IPS-18a (cell line): ENCODE data around the gene MRGPRG.
"Not testable (repeated sequence)": the region's sequence is repeated elsewhere in the genome, so short reads cannot be mapped to it uniquely, and the experiment has no call there.

Experiments used
- H3K27ac ChIP-seq: one replicate; pipeline ENCODE4 v1.5.1; 2013; ENCODE audit warnings: low read length
- H3K27me3 ChIP-seq: one replicate; pipeline ENCODE4 v1.6.1; 2013; ENCODE audit warnings: mild to moderate bottlenecking, low read length; ENCODE audit not compliant: control insufficient read depth, insufficient read depth
- H3K36me3 ChIP-seq: one replicate; pipeline ENCODE4 v1.6.1; 2013; ENCODE audit warnings: low read depth, low read length; ENCODE audit not compliant: control insufficient read depth
- H3K4me1 ChIP-seq: one replicate; pipeline ENCODE4 v1.6.1; 2013; ENCODE audit warnings: low read depth, low read length; ENCODE audit not compliant: control insufficient read depth
- H3K4me3 ChIP-seq: one replicate; pipeline ENCODE4 v1.5.1; 2013; ENCODE audit warnings: low read length
- H3K9ac ChIP-seq: one replicate; pipeline ENCODE4 v1.6.1; 2013; ENCODE audit warnings: mild to moderate bottlenecking, low read length, moderate library complexity
- H3K9me3 ChIP-seq: one replicate; pipeline ENCODE4 v1.6.1; 2013; ENCODE audit warnings: low read depth, low read length; ENCODE audit not compliant: control insufficient read depth

The MRGPRG gene

GRCh38 chr11:3218483-3219280, at the start of gene MRGPRG:
TSS of gene MRGPRG (minus strand) at chr11:3218813. CDS start at chr11:3218813, 0 bp downstream.
- H3K27ac ChIP-seq = no peak within 1 kb of the TSS
- H3K9me3 ChIP-seq = no peaks in the 10 kb centered on the region
- no peak within 1 kb of the TSS for H3K9ac ChIP-seq
- H3K4me1 ChIP-seq = no peaks in the 10 kb centered on the region
- H3K27me3 ChIP-seq = peaks cover 6% of the 10 kb centered on the region
- H3K36me3 ChIP-seq = no peaks in the 10 kb centered on the region
- H3K4me3 ChIP-seq = no peak within 1 kb of the TSS

GRCh38 chr11:3262548-3262947, 43.9 kb upstream of the MRGPRG start:
- H3K9me3 ChIP-seq, H3K36me3 ChIP-seq, H3K4me3 ChIP-seq, H3K27me3 ChIP-seq, H3K27ac ChIP-seq, H3K9ac ChIP-seq, H3K4me1 ChIP-seq: not testable (repeated sequence)

DNA sequence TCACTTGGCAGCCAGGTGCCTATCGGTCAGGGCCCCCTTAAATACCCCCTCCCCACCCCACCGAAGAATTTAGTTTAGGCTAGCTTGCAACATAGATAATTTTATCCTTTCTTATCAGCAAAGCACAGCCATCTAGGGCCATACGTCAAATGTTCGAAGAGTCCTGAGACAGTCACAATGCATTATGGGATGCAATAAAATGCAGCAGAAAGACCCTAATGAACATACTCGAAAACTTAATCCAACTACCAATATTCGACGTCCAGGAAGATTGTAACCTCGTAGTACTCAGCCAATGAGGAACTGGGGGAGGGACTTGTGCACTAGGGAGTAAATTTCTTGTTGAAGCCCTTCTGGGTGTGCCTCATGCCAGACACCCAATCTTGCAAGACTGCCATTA, 43.2 kb upstream of the MRGPRG start:
- H3K27me3 ChIP-seq, H3K4me1 ChIP-seq, H3K36me3 ChIP-seq, H3K9ac ChIP-seq, H3K27ac ChIP-seq, H3K4me3 ChIP-seq, H3K9me3 ChIP-seq: not testable (repeated sequence)

- not testable (repeated sequence) for H3K4me3 ChIP-seq, H3K9ac ChIP-seq, H3K36me3 ChIP-seq, H3K27me3 ChIP-seq, H3K9me3 ChIP-seq, H3K4me1 ChIP-seq, H3K27ac ChIP-seq
Measured at GRCh38 chr11:3257509-3257908, 38.9 kb upstream of the MRGPRG start.

- not testable (repeated sequence) for H3K27me3 ChIP-seq, H3K4me3 ChIP-seq, H3K9me3 ChIP-seq, H3K9ac ChIP-seq, H3K36me3 ChIP-seq, H3K4me1 ChIP-seq, H3K27ac ChIP-seq
Measured at GRCh38 chr11:3255241-3255640, 36.6 kb upstream of the MRGPRG start.

DNA sequence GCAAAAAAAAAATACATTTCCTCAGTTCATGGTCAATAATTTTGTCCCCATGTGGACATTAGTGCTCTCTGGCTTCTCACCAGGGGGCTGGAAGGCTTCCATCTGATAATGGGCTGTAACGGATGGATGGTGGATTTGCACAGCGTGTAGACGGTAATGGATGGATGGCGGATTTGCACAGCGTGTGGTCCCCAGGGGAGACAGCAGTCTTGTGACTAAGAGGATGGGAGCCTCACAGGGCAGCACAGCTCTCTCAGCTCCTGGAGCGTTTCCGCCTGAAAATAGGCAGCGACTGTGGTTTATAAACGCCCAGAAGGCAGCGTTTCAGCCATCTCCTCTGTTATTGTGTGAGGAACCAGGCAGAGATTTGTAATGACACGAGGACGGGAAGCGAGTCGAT, 36.2 kb upstream of the MRGPRG start:
- H3K36me3 ChIP-seq, H3K27me3 ChIP-seq, H3K4me3 ChIP-seq, H3K9ac ChIP-seq, H3K27ac ChIP-seq, H3K9me3 ChIP-seq, H3K4me1 ChIP-seq: not testable (repeated sequence)

DNA sequence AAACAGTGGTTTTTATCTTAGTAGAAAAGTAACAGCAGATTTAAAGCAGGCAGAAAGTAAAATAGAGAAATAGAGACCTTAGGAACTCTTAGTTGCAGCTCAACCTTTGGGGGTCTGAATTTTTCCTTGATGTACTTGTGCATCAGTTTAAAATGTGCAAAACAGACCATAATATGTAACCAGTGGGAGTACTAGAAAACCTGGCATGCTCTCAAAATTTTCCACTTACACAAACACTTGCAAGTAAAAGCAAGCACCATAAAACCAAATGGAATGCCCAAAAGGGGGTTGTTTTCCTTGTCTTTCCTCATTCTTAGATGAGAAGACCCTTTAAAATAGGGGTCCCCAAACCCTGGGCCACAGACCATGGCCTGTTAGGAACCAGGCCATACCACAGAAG, 26.5 kb upstream of the MRGPRG start:
- Histone ChIP-seq H3K27ac (no peak overlapping the region), H3K9me3 (peaks cover 8% of the 10 kb centered on the region), H3K27me3 (no peaks in the 10 kb centered on the region), H3K9ac (no peak overlapping the region), H3K4me3 (no peak overlapping the region), H3K4me1 (peaks cover 12% of the 10 kb centered on the region), H3K36me3 (no peaks in the 10 kb centered on the region)

DNA sequence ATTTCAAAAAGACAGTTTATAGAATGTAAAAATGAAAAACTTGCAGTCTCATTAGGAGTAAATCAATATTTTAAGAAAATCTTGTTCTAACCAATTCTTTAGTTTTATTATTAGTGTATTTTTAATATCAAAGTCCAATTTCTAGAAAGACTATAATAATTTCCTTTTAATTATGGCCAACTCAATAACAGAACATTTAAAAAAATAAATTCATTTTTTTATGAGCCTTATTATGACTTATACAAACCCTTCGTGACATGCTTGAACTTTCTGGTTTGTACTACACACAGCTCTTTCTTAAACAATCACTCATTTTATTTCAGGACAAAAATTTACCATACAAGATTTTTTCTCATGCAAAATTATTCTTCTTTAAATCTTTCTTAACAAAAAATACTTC, 25.3 kb upstream of the MRGPRG start:
- H3K27me3 ChIP-seq = no peaks in the 10 kb centered on the region
- no peak overlapping the region for H3K9ac ChIP-seq
- H3K27ac ChIP-seq = no peak overlapping the region
- H3K9me3 ChIP-seq = peaks cover 8% of the 10 kb centered on the region
- no peak overlapping the region for H3K4me3 ChIP-seq
- H3K4me1 ChIP-seq = peaks cover 12% of the 10 kb centered on the region
- no peaks in the 10 kb centered on the region for H3K36me3 ChIP-seq

- Histone ChIP-seq H3K4me3 (no peak overlapping the region), H3K9me3 (no peaks in the 10 kb centered on the region), H3K27ac (no peak overlapping the region), H3K9ac (no peak overlapping the region), H3K27me3 (no peaks in the 10 kb centered on the region), H3K4me1 (peaks cover 12% of the 10 kb centered on the region), H3K36me3 (no peaks in the 10 kb centered on the region)
Measured at GRCh38 chr11:3237119-3237518, 18.5 kb upstream of the MRGPRG start.

- no peak overlapping the region for H3K9ac ChIP-seq
Measured at GRCh38 chr11:3234846-3235245, 16.2 kb upstream of the MRGPRG start.

GRCh38 chr11:3232956-3233355, 14.3 kb upstream of the MRGPRG start:
- Histone ChIP-seq H3K27ac (no peak overlapping the region), H3K9ac (no peak overlapping the region), H3K27me3 (no peaks in the 10 kb centered on the region)

More at GRCh38 chr11:3234846-3235245, 16.2 kb upstream of the MRGPRG start:
- Histone ChIP-seq H3K9me3 (no peaks in the 10 kb centered on the region), H3K36me3 (no peaks in the 10 kb centered on the region), H3K27ac (no peak overlapping the region), H3K4me3 (no peak overlapping the region), H3K4me1 (no peaks in the 10 kb centered on the region), H3K27me3 (no peaks in the 10 kb centered on the region)

More at GRCh38 chr11:3232956-3233355, 14.3 kb upstream of the MRGPRG start:
- no peak overlapping the region for H3K4me3 ChIP-seq
- no peaks in the 10 kb centered on the region for H3K9me3 ChIP-seq
- H3K4me1 ChIP-seq = no peaks in the 10 kb centered on the region
- no peaks in the 10 kb centered on the region for H3K36me3 ChIP-seq
